Measurements from ENCODE around the gene KRT2. TPM values are rescaled to one million over a fixed set of nuclear protein-coding genes. Genes with fewer than 3 reads are reported as not detected.
A peak's percentile ranks its signal among the peaks of the same experiment; 100 is the strongest.

Gene KRT2
- total RNA-seq, 4 donors from 2014 or later, result 0.47 to 2.5 TPM; not detected in 2

DNA sequence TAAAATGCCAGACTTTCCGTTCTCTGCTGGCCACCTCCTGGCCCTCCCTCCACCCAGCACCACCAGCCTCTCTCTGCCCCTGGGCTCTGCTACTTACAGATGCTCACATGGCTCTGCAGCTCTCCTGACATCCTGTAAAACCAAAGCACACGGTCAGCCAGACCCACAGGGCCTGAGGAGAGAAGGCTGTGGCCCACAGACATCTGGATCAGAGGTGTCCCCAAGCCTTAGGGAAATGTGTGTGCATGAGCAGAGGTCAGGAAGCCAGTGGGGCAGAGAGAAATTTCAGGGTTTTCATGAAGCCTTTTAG is 39.8 kb upstream of the KRT2 start:
- TF ChIP-seq, protein P1, sequence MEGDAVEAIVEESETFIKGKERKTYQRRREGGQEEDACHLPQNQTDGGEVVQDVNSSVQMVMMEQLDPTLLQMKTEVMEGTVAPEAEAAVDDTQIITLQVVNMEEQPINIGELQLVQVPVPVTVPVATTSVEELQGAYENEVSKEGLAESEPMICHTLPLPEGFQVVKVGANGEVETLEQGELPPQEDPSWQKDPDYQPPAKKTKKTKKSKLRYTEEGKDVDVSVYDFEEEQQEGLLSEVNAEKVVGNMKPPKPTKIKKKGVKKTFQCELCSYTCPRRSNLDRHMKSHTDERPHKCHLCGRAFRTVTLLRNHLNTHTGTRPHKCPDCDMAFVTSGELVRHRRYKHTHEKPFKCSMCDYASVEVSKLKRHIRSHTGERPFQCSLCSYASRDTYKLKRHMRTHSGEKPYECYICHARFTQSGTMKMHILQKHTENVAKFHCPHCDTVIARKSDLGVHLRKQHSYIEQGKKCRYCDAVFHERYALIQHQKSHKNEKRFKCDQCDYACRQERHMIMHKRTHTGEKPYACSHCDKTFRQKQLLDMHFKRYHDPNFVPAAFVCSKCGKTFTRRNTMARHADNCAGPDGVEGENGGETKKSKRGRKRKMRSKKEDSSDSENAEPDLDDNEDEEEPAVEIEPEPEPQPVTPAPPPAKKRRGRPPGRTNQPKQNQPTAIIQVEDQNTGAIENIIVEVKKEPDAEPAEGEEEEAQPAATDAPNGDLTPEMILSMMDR (IDR thresholded peaks at IDR 0.05), result no peak
- Histone ChIP-seq H3K27me3 (no peaks in the 10 kb centered on the region), H3K36me3 (no peaks in the 10 kb centered on the region), H3K4me1 (peaks cover 0 to 10% (median 0%) of the 10 kb centered on the region in 4 donors), H3K9me3 (no peaks in the 10 kb centered on the region), H3K27ac (no peak overlapping the region), H3K4me3 (no peak overlapping the region)
- no peak for DNase-seq

DNA sequence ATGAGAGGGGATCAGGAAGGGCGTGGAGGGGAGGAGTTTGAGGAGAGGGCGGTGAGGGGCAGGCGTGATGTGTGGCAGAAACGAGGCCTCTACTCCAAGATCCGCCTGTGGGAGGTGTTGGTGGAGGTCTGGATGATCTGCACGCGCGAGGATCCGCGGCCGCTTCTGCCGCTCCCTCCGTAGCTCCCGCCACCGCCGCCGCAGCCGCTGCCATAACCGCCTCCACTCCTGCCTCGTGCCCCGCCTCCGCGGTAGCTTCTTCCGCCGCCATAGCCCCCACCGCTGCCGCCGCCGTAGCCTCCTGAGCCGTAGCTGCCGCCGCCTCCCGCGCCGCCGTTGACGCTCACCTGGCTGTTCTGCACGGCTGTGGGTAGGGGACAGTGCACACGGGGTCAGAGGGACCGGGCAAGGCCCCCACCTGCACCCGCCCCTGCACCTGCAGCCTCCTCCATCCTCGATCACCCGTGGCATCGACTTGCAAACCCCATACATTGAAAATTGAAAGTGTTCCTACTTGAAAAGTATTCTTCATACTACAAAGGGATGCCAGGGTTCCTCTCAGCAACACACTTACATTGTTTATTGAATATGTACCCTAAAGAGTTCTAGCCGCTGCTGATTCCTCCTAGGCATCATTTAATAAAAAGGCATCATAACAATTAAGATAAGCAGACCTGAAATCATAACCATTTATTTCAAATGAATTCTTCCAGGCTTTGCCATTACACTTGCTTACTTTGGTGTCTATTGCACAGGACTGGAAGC is 39.2 kb upstream of the KRT2 start:
- peak overlapping the region; percentile 16 to 46 (median 38) for H3K4me3 ChIP-seq
- no peaks in the 10 kb centered on the region for H3K9me3 ChIP-seq
- no peak for TF ChIP-seq POLR2A (IDR thresholded peaks at IDR 0.05)
- TF ChIP-seq, protein P1 (IDR thresholded peaks at IDR 0.05), result no peak
- DNase-seq, result peak; percentile 28 to 55 (median 55)
- H3K27ac ChIP-seq, result no peak overlapping the region
- H3K27me3 ChIP-seq, result no peaks in the 10 kb centered on the region
- no peaks in the 10 kb centered on the region for H3K36me3 ChIP-seq
- peaks cover 0 to 10% (median 0%) of the 10 kb centered on the region in 4 donors for H3K4me1 ChIP-seq

DNA sequence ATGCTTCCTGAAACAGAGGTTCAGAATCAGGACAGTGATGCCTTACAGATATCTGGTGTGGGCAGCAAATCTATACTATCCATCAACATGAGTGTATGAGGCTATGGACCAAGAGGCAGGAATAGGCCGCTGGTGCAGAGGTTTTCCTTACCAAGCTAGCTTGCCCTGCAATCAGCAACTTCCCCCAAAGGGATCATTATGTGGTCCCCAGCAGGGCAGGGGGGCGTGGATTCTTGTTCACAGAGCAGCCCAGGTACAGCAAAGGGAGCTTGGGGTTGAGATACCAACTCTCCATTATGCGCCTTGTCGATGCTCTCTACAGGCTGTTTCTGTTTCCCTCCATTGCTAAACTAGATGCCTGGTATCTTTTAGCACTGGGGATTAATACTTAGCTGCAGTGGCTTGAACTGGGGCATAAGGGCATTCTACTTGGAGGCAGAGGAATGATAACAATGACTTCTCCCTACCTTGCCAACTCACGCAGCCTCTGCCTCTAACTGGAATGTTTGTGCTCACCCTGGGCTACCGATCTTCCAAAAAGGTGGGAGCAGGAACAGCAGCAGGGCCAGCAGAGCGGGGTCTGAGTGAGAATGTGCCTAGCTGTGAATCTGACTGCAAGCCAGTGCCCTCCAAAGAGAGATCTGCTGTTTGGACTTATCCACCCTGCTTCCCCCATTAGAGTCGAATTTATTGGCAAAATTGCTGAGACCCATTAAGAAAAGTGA is 38.5 kb upstream of the KRT2 start:
- H3K27me3 ChIP-seq, result no peaks in the 10 kb centered on the region
- H3K4me3 ChIP-seq, result peak overlapping the region; percentile 16 to 46 (median 38)
- DNase-seq, result no peak
- H3K9me3 ChIP-seq, result no peaks in the 10 kb centered on the region
- TF ChIP-seq, protein P1 (IDR thresholded peaks at IDR 0.05), result no peak
- TF ChIP-seq POLR2A (IDR thresholded peaks at IDR 0.05), result no peak
- H3K36me3 ChIP-seq, result no peaks in the 10 kb centered on the region
- H3K27ac ChIP-seq, result no peak overlapping the region
- H3K4me1 ChIP-seq, result peaks cover 0 to 13% (median 0%) of the 10 kb centered on the region in 4 donors

DNA sequence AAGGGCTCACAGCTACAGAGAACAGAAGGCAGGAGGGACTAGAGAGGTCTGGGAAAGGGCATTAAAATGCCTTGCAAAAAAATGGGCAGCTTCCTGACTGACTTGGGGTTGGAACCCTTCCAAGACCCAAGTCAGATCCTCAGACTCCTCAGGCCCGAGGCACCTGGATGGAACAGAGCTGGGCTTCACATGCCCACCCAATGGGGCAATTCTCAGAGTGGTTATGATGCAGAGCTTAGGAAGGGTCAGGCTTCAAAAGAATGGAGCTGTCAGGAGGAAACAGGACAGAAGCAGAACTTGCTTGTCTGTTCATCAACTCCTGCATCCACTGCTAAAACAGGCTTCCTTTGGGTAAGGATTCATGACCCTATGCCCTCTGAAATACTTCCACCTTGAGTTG is 37.9 kb upstream of the KRT2 start:
- Histone ChIP-seq H3K27ac (no peak overlapping the region), H3K9me3 (no peaks in the 10 kb centered on the region), H3K36me3 (no peaks in the 10 kb centered on the region), H3K4me3 (no peak overlapping the region), H3K27me3 (no peaks in the 10 kb centered on the region), H3K4me1 (peaks cover 0 to 16% (median 0%) of the 10 kb centered on the region in 4 donors)
- no peak for TF ChIP-seq POLR2A (IDR thresholded peaks at IDR 0.05)
- TF ChIP-seq, protein P1 (IDR thresholded peaks at IDR 0.05), result no peak
- DNase-seq, result no peak

DNA sequence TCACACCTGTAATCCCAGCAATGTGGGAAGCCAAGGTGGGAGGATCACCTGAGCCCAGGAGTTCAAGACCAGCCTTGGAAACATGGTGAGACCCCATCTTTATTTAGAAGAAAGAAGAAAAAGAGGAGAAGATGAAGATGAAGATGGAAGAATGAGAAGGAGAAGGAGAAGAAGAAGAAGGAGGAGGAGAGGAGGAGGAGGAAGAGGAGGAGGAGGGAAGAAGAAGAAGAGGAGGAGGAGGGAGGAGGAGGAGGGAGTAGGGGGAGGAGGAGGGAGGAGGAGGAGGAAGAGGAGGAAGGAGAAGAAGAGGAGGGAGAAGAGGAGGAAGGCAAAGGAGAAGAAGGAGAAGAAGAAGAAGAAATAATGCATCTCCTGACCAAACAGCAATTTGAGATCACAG is 37.2 kb upstream of the KRT2 start:
- Histone ChIP-seq H3K27ac (no peak overlapping the region), H3K4me1 (peaks cover 0 to 16% (median 0%) of the 10 kb centered on the region in 4 donors), H3K4me3 (no peak overlapping the region), H3K36me3 (no peaks in the 10 kb centered on the region), H3K9me3 (no peaks in the 10 kb centered on the region), H3K27me3 (no peaks in the 10 kb centered on the region)
- TF ChIP-seq POLR2A (IDR thresholded peaks at IDR 0.05), result no peak
- TF ChIP-seq, protein P1 (IDR thresholded peaks at IDR 0.05), result no peak
- no peak for DNase-seq

Measured in Peyer's patch (tissue), 4 donors.